Mononuclear cell (primary cell): ENCODE measurements around the gene PIGBOS1. TPM values are rescaled to one million over a fixed set of nuclear protein-coding genes. Genes with fewer than 3 reads are reported as not detected.

Experiments
- H3K27me3 ChIP-seq: 2 replicates; pipeline ENCODE4 v1.6.0; 2011; ENCODE audit warnings: low read length, control low read depth; ENCODE audit not compliant: insufficient read depth
- H3K4me1 ChIP-seq: 2 replicates; pipeline ENCODE4 v1.5.1; 2011; ENCODE audit warnings: mild to moderate bottlenecking, low read length, control low read depth; ENCODE audit not compliant: insufficient read depth
- H3K4me3 ChIP-seq: 2 replicates; pipeline ENCODE4 v1.5.1; 2011; ENCODE audit warnings: mild to moderate bottlenecking, low read length, moderate library complexity
- H3K9me3 ChIP-seq: 2 replicates; pipeline ENCODE4 v1.5.1; 2011; ENCODE audit warnings: low read depth, mild to moderate bottlenecking, control low read depth, low read length
- total RNA-seq: library from RNA; depleted of rRNA; stranded (reverse); fragments of >200 nt; gene quantifications from one replicate; pipeline ENCODE4 v1.2.3, GENCODE V29; 2012

PIGBOS1 gene, protein sequence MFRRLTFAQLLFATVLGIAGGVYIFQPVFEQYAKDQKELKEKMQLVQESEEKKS
- 8.9 TPM for total RNA-seq

DNA sequence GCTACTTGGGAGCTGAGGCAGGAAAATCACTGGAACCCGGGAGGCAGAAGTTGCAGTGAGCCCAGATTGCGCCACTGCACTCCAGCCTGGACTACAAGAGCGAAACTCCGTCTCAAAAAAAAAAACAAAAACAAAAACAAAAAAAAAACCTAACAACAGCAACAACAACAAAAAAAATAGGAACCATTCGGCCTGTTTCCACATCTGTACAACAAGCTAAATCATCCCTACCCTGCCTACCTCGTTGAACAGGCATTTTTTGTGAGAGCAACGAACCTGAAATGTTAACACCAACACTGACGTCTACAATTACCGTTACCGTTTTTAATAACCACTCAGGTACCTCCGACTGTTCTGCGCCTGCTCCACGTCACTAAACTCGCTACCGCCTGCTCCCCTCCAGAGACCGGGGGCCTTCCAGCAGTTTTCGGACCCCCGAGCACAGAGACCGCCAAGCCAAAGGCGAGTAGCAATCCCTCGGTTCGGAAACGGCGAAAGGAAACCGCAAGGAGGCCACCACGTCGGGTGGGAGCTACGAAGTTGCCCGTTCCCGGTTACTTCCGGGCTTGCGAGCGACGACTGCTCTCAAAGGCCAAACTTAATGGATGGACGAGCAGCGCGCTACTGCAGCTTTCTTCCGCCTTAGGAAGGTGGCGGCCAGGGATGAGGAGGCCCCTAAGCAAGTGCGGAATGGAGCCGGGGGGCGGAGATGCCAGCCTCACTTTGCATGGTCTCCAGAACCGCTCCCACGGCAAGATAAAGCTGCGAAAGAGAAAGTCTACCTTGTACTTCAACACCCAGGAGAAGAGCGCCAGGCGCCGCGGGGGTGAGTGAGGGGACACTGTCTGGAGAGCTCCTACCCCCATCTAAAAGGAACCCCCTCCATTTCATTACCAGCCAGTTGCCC lies at the start of gene PIGBOS1, which contains the start of gene PIGB:
TSS of gene PIGBOS1 (minus strand) at position 536 of the 907 bp plus-strand sequence. CDS start 1,331 bp downstream, outside the sequence.
TSS of gene PIGB (plus strand) at position 635 of the 907 bp plus-strand sequence. CDS start at position 664, 29 bp downstream.
- H3K4me3 ChIP-seq = peak within 1 kb of the TSS; percentile 99
- H3K27me3 ChIP-seq = no peaks in the 10 kb centered on the region
- H3K9me3 ChIP-seq = no peaks in the 10 kb centered on the region
- peaks cover 51% of the 10 kb centered on the region for H3K4me1 ChIP-seq

DNA sequence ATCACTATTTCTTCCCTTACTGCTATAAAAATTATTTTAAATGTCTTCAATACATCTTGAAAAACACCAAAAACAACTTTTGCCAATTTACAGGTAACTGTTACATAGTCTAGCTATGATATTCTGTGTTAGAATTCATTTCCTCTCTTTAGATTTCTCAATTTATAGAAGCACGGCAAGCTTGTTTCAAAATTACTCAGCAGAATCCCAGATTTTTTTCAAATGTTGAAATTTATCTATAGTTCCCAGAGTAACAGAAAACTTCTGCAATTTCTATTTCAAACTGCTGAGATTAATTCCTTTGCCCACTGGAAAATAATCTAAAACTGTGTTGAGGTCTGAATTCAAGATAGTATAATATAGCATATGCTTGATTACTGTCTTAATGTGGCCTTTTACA lies 48.1 kb upstream of the PIGBOS1 start:
- Histone ChIP-seq H3K27me3 (no peaks in the 10 kb centered on the region), H3K4me3 (no peak overlapping the region), H3K9me3 (no peaks in the 10 kb centered on the region), H3K4me1 (peaks cover 9% of the 10 kb centered on the region)

DNA sequence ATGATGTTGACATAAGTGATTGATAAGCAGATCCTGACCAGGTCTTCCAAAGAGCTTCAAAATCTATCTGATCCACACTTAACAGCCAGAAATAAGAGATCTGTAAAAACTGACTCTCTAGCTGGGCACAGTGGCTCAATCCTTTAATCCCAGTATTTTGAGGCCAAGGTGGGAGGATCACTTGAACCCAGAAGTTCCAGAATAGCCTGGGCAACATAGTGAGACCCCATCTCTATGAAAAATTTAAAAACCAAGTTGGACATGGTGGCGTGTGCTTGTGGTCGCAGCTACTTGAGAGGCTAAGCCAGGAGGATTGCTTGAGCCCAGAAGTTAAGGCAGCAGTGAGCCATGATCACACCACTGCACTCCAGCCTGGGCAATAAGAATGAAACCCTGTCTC lies 43.7 kb upstream of the PIGBOS1 start:
- no peaks in the 10 kb centered on the region for H3K9me3 ChIP-seq
- no peaks in the 10 kb centered on the region for H3K27me3 ChIP-seq
- no peak overlapping the region for H3K4me3 ChIP-seq
- H3K4me1 ChIP-seq = peaks cover 7% of the 10 kb centered on the region

DNA sequence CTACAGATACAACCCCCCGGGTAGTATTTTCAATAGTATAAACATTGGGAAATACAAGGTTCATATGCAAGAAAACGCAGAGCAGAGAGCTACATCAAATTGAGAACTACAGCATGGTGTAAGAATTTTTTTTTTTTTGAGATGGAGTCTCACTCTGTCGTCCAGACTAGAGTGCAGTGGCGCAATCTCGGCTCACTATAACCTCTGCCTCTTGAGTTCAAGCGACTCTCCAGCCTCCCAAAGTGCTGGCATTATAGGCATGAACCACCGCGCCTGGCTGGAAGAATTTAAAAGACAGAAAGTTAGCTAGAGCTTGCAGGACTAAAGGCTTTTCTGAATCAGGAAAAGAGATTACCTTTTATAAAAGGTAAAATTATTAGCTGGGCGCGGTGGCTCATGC lies 42.1 kb upstream of the PIGBOS1 start:
- Histone ChIP-seq H3K4me3 (no peak overlapping the region), H3K27me3 (no peaks in the 10 kb centered on the region), H3K4me1 (no peaks in the 10 kb centered on the region), H3K9me3 (no peaks in the 10 kb centered on the region)

DNA sequence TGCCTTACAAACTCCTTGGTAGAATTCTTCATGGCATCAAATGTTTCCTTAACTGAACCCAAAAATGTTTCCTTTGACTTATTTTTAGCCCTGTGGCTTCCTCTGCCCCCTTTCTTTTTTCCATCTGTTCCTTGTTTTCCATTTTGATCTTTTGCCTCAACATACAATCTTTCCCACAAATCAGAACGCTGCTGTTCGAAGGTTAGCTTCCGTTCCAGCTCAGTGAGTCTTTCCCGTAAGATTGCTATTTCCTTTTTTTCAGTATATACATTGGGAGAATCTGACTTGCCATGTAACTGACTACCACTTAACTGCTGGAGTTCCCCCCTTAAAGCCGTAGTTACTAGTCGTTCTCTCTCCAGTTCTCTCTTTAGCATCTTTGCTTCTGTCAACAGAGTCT lies 41.3 kb upstream of the PIGBOS1 start:
- no peak overlapping the region for H3K4me3 ChIP-seq
- no peaks in the 10 kb centered on the region for H3K9me3 ChIP-seq
- no peaks in the 10 kb centered on the region for H3K4me1 ChIP-seq
- H3K27me3 ChIP-seq = no peaks in the 10 kb centered on the region

DNA sequence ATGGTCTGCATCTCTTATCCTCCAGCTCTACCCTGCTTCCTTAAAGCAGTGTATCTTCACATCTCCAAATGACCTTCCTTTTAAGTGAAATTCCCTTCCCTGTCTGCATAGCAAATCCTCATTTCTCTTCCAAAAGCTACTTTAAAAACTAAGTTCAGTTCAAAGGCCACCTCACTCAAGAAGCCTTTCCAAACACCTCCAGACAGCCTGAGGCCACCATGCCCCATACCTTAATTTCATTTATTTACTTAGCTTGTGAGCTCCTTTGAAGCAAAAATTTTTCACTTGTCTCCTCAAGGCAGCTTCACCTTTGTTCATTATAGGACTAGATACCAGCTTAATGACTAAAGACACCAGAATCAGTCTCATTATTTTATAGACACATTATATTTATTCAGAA lies 39.5 kb upstream of the PIGBOS1 start:
- no peaks in the 10 kb centered on the region for H3K9me3 ChIP-seq
- H3K4me1 ChIP-seq = no peaks in the 10 kb centered on the region
- H3K27me3 ChIP-seq = no peaks in the 10 kb centered on the region
- H3K4me3 ChIP-seq = no peak overlapping the region

DNA sequence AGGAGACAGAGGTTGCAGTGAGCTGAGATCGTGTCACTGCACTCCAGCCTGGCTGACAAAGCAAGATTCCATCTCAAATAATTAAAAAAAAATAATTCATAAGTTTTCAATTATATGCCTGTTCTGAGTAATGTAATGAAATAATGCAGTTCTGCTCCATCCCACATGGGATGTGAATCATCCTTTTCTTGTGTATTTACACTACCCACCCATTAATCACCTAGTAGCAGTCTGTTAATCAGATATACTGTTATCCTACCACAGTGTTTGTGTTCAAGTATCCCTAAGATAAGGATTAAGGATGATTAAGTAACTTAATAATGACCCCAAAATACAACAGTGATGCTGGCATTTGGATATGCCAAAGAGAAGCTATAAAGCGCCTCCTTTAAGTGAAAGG lies 38.9 kb upstream of the PIGBOS1 start:
- Histone ChIP-seq H3K9me3 (no peaks in the 10 kb centered on the region), H3K27me3 (no peaks in the 10 kb centered on the region), H3K4me1 (no peaks in the 10 kb centered on the region), H3K4me3 (no peak overlapping the region)

DNA sequence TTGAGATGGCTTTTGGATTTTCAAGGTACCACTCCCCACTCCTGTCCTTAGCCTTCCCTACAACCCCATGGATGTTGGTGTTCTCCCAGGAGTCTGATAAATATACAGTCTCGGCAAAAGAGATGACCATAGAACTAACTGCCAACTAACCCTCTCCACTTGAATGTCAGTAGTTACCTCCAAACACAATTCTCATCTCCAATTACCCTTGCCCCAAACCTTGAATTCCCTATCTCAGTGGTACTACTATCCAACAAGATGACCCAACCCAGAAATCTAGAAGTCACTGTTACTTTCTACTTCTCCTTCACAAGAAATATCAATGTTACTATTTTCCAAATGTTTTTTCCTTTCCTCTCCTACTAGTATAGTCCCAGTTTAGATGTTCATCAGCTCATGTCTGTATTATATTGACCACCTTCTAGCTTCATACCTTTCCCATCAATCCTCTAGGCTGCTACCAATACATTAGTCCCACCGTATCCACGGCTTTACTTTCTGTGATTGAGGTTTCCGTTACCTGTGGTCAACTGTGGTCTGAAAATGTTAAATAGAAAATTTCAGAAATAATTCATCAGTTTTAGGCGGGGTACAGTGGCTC lies 38.2 kb upstream of the PIGBOS1 start:
- no peaks in the 10 kb centered on the region for H3K27me3 ChIP-seq
- no peak overlapping the region for H3K4me3 ChIP-seq
- no peaks in the 10 kb centered on the region for H3K4me1 ChIP-seq
- H3K9me3 ChIP-seq = no peaks in the 10 kb centered on the region

DNA sequence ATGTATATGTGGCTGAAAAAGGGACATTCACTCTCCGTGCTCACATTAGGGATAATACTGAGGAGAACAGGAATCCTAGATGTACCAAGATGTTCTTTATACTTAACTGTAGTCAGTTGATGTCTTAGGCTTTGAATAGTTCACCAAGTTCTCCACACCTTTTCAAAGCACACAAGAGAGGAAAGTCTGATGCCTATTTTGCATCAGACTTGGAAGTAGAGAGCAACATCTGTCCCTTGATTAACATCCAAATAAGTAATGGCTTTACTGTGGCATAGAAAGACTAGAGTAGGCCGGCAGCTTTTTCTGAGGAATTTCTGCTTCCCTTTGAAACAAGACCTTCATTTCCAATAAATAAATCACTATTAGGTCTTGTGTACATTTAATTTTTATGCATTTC lies 34.1 kb upstream of the PIGBOS1 start:
- Histone ChIP-seq H3K9me3 (no peaks in the 10 kb centered on the region), H3K27me3 (no peaks in the 10 kb centered on the region), H3K4me1 (no peaks in the 10 kb centered on the region), H3K4me3 (no peak overlapping the region)

DNA sequence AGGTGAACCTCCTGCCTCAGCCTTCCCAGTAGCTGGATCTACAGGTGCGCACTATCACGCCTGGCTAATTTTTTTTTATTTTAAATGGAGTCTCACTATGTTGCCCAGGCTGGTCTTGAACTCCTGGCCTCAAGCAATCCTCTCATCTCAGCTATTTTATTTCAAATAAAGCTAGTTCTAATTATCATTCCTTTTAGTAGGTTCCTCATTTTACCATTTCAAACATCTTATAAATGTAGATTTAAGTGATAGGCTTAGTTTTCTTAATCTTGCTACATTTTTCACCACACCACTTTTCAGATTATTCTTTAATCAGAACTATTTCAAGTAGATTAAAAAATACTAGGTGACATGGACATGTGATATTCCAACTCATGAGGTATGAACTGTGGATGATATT lies 30.4 kb upstream of the PIGBOS1 start:
- no peak overlapping the region for H3K4me3 ChIP-seq
- H3K4me1 ChIP-seq = no peaks in the 10 kb centered on the region
- H3K27me3 ChIP-seq = no peaks in the 10 kb centered on the region
- H3K9me3 ChIP-seq = no peaks in the 10 kb centered on the region

DNA sequence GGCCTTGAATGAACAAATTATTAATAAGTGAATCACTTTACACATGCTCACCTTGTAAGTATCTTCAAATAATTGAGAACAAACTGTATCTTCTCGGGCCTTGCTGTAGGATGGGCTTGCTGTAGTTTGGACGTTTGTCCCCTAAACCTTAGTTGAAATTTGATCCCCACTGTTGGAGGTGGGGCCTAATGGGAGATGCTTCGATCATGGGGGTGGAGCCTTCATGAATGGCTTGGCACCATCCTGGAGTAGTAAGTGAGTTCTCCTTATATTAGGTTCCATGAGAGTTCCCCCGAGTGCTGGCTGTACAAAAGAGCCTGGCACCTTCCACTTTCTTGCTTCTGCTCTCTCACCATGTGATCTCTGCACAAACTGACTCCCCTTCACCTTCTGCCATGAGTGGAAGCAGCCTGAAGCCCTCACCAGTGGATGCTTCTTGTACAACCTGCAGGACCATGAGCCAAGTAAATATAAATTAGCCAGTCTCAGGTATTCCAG lies 29.4 kb upstream of the PIGBOS1 start:
- no peak overlapping the region for H3K4me3 ChIP-seq
- H3K4me1 ChIP-seq = no peaks in the 10 kb centered on the region
- no peaks in the 10 kb centered on the region for H3K27me3 ChIP-seq
- H3K9me3 ChIP-seq = no peaks in the 10 kb centered on the region

DNA sequence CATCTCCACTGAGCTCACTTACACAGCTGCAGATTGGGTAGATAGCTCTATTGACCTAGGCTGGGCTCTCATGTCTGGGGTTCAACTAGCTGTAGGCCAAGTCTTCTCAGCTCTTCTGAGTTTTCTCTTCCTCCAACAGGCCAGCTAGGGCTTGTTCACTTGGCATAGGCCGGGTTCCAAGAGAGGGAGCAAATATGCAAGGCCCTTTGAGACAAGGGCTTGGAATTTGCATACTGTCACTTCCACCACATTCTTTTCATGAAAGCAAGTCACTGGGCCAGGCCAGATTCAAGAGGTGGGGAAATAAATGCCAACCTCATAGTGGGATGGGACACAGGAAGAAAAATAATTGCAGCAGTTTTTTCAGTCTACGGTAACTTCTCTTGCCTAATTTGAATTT lies 25.3 kb upstream of the PIGBOS1 start:
- no peak overlapping the region for H3K4me3 ChIP-seq
- H3K4me1 ChIP-seq = no peaks in the 10 kb centered on the region
- H3K9me3 ChIP-seq = no peaks in the 10 kb centered on the region
- H3K27me3 ChIP-seq = no peaks in the 10 kb centered on the region

DNA sequence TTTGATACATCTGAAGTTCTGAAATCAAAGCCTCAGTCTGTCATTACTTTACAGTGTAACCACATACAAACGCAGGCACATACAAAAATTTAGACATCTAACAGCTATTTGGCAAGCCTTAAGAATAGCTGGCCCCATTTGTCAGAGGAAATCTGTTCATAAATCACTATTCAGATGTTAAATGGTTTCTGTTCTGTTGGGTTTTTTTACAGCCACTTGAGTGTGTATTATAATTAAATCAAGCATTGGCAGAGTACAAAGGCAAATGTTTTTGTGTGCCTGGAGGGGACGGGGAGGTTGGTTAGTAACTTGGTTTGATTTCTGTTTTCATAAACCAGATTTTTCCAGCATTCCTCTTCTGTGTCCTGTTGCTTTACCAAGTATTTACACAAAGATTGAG lies 24.2 kb upstream of the PIGBOS1 start:
- H3K9me3 ChIP-seq = no peaks in the 10 kb centered on the region
- H3K4me1 ChIP-seq = no peaks in the 10 kb centered on the region
- H3K4me3 ChIP-seq = no peak overlapping the region
- H3K27me3 ChIP-seq = no peaks in the 10 kb centered on the region

DNA sequence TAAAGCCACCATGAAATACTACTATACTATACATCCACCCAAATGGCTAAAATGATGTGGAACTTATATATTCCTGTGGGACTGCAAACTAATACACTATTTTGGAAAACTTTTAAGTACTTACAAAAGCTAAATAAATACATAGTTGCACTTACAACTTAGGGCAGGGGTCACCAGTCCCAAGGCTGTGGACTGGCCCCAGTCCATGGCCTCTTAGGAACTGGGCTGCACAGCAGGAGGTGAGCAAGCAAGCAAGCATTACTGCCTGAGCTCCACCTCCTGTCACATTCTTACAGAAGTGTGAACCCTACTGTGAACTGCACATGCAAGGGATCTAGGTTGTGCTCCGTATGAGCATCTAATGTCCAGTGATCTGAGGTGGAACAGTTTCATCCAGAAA lies 18.2 kb upstream of the PIGBOS1 start:
- Histone ChIP-seq H3K4me3 (no peak overlapping the region), H3K27me3 (no peaks in the 10 kb centered on the region), H3K4me1 (no peaks in the 10 kb centered on the region), H3K9me3 (no peaks in the 10 kb centered on the region)

DNA sequence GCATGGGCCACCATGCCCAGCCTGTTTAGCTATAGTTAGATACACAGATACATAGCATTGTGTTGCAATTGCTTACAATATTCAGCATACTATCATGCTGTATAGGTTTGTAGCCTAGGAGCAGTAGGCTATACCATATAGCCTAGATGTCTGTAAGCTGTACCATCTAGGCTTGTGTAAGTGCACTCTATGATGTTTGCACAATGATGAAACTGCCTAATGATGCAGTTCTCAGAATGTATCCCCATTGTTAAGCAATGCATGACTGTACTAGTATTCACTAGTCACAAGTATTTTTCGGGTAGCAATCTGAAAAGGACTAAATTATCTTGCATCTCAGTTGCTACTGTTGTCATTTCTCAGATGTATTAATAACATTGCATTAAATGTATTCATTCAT lies 16.1 kb upstream of the PIGBOS1 start:
- H3K4me3 ChIP-seq = no peak overlapping the region
- H3K27me3 ChIP-seq = no peaks in the 10 kb centered on the region
- no peaks in the 10 kb centered on the region for H3K9me3 ChIP-seq
- no peaks in the 10 kb centered on the region for H3K4me1 ChIP-seq
